ENCODE measurements around the gene KCNJ16. TPM values are rescaled to one million over a fixed set of nuclear protein-coding genes. Genes with fewer than 3 reads are reported as not detected.

KCNJ16 gene
- polyA plus RNA-seq, 1 experiment = not detected

DNA sequence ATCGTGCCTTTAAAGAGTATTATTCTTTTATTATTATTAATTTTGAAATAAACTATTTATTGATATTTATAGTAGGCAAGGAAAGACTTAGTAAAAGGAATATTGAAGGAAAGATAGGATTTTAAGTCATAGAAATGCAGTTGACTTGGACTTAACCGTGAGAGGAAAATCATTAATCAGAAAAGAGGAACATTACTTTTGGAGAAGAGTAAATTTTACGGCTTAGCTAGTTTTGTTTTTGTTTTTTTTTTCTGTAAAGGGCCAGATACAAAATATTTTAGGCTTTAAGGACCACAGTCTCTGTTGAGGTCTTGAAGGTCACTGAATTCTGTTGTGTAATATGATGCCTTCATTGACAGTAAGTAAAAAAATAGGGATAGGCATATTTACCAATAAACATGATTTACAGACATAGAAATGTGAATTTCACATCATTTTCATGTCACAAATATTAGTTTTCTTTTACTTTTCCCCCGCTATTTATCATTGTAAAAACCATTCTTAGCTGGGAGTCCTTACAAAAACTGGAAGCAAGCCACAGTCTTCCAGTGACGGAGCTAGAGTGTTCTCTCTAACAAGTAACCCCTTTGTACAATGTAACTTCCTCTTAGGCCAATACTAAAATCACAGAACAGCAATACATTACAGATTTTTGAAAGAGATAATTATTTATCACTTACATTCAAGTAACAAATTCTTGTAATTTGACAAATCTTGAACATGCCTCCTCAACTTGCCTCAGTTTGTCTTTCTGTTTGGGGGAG lies 2.3 kb upstream of the KCNJ16 start:
- Histone ChIP-seq H3K4me3 (ENCODE audit: low read depth, low read length) (no peak overlapping the region), H3K9me3 (ENCODE audit: control insufficient read depth, insufficient read depth, low read length) (no peaks in the 10 kb centered on the region), H3K27me3 (ENCODE audit: control insufficient read depth, insufficient read depth, low read length) (no peaks in the 10 kb centered on the region), H3K27ac (ENCODE audit: low read depth, low read length) (no peak overlapping the region)
- ChIA-PET POLR2A (no interaction called here), CTCF (interaction anchor here (0.5 to 1.3 kb wide), 3 partner anchors 71 to 497 kb away, joined by 3 to 4 read pairs (median 3); no protein-coding TSS in a partner anchor)
- no peak for DNase-seq (ENCODE audit: low read depth, low spot score)
- TF ChIP-seq, protein P1, sequence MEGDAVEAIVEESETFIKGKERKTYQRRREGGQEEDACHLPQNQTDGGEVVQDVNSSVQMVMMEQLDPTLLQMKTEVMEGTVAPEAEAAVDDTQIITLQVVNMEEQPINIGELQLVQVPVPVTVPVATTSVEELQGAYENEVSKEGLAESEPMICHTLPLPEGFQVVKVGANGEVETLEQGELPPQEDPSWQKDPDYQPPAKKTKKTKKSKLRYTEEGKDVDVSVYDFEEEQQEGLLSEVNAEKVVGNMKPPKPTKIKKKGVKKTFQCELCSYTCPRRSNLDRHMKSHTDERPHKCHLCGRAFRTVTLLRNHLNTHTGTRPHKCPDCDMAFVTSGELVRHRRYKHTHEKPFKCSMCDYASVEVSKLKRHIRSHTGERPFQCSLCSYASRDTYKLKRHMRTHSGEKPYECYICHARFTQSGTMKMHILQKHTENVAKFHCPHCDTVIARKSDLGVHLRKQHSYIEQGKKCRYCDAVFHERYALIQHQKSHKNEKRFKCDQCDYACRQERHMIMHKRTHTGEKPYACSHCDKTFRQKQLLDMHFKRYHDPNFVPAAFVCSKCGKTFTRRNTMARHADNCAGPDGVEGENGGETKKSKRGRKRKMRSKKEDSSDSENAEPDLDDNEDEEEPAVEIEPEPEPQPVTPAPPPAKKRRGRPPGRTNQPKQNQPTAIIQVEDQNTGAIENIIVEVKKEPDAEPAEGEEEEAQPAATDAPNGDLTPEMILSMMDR (IDR thresholded peaks at IDR 0.05; ENCODE audit: low read depth, low read length) = no peak

DNA sequence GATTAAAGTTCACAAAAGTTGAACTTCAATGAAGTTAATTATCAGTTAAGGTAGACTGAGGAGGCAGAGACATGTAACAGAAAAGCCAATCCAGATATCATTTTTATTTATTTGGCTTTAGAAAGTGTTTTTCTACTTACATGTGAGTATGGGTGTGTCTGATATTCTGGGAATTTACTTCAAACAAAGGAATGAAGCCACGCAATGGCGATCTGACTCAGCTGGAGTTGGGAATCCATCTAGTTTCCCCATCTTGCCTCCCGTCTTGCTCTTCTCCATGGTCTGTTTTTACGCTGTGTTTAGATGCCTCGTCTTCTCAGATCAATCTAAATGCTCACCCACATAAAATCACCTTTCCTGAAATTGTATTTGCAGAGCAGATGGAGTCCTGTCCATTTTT lies 1.7 kb upstream of the KCNJ16 start:
- DNase-seq (ENCODE audit: low read depth, low spot score) = no peak
- Histone ChIP-seq H3K27ac (ENCODE audit: low read depth, low read length) (no peak overlapping the region), H3K27me3 (ENCODE audit: control insufficient read depth, insufficient read depth, low read length) (no peaks in the 10 kb centered on the region), H3K9me3 (ENCODE audit: control insufficient read depth, insufficient read depth, low read length) (no peaks in the 10 kb centered on the region), H3K4me3 (ENCODE audit: low read depth, low read length) (no peak overlapping the region)
- TF ChIP-seq, protein P1 (IDR thresholded peaks at IDR 0.05; ENCODE audit: low read depth, low read length) = no peak
- ChIA-PET CTCF (no interaction called here), POLR2A (no interaction called here)

GRCh38 chr17:70073799-70074198 lies 1.2 kb upstream of the KCNJ16 start:
- Histone ChIP-seq H3K27me3 (ENCODE audit: control insufficient read depth, insufficient read depth, low read length) (no peaks in the 10 kb centered on the region), H3K4me3 (ENCODE audit: low read depth, low read length) (no peak overlapping the region), H3K9me3 (ENCODE audit: control insufficient read depth, insufficient read depth, low read length) (no peaks in the 10 kb centered on the region), H3K27ac (ENCODE audit: low read depth, low read length) (no peak overlapping the region)
- TF ChIP-seq, protein P1 (IDR thresholded peaks at IDR 0.05; ENCODE audit: low read depth, low read length) = no peak
- POLR2A ChIA-PET = no interaction called here
- no peak for DNase-seq (ENCODE audit: low read depth, low spot score)
- CTCF ChIA-PET = no interaction called here

GRCh38 chr17:70074236-70074830 lies 692 bp upstream of the KCNJ16 start:
- Histone ChIP-seq H3K4me3 (ENCODE audit: low read depth, low read length) (no peak overlapping the region), H3K27me3 (ENCODE audit: control insufficient read depth, insufficient read depth, low read length) (no peaks in the 10 kb centered on the region), H3K9me3 (ENCODE audit: control insufficient read depth, insufficient read depth, low read length) (no peaks in the 10 kb centered on the region), H3K27ac (ENCODE audit: low read depth, low read length) (no peak overlapping the region)
- DNase-seq (ENCODE audit: low read depth, low spot score) = no peak
- TF ChIP-seq, protein P1 (IDR thresholded peaks at IDR 0.05; ENCODE audit: low read depth, low read length) = no peak
- POLR2A ChIA-PET = no interaction called here
- CTCF ChIA-PET = no interaction called here

GRCh38 chr17:70076189-70076588 lies 1.2 kb downstream of the KCNJ16 start:
- H3K27ac ChIP-seq (ENCODE audit: low read depth, low read length) = no peak overlapping the region
- no peaks in the 10 kb centered on the region for H3K9me3 ChIP-seq (ENCODE audit: control insufficient read depth, insufficient read depth, low read length)
- ChIA-PET CTCF (no interaction called here), POLR2A (interaction anchor here (0.6 kb wide), 1 partner anchor 63 kb away, joined by 3 read pairs; no protein-coding TSS in a partner anchor)
- DNase-seq (ENCODE audit: low read depth, low spot score) = no peak
- no peaks in the 10 kb centered on the region for H3K27me3 ChIP-seq (ENCODE audit: control insufficient read depth, insufficient read depth, low read length)
- TF ChIP-seq, protein P1 (IDR thresholded peaks at IDR 0.05; ENCODE audit: low read depth, low read length) = no peak
- H3K4me3 ChIP-seq (ENCODE audit: low read depth, low read length) = no peak overlapping the region
